Left lung (tissue), 10 donors: ENCODE data around the gene KDR. TPM values are rescaled to one million over a fixed set of nuclear protein-coding genes. Genes with fewer than 3 reads are reported as not detected.

Source experiments
- ATAC-seq: fragments of 200-7000 bp; cut with Tn5 transposase; one replicate; pipeline ENCODE4 v1.9.1; 2020; ENCODE audit warnings: moderate library complexity
- DNase-seq, 4 donors: peaks; one replicate each; pipeline ENCODE4 v3.0.0-alpha.2; 2013 to 2020
- H3K27ac ChIP-seq, 2 donors: fragments of 200-600 bp; sonication (generic) in 1 of 2; one replicate each; pipeline versions ENCODE4 v1.5.0 to v1.8.0; 2020 to 2021
- H3K27me3 ChIP-seq, 2 donors: fragments of 200-600 bp; sonication (generic) in 1 of 2; one replicate each; pipeline versions ENCODE4 v1.5.0 to v1.8.0; 2020 to 2021
- H3K36me3 ChIP-seq, 2 donors: fragments of 200-600 bp; sonication (generic) in 1 of 2; one replicate each; pipeline versions ENCODE4 v1.5.0 to v1.8.0; 2020 to 2021
- H3K4me1 ChIP-seq, 2 donors: fragments of 200-600 bp; one replicate each; pipeline ENCODE4 v1.8.0; 2021
- H3K4me3 ChIP-seq, 2 donors: fragments of 200-600 bp; sonication (generic) in 1 of 2; one replicate each; pipeline versions ENCODE4 v1.5.0 to v1.8.0; 2020 to 2021; ENCODE audit warnings: mild to moderate bottlenecking in 1 of 2
- H3K9me3 ChIP-seq, 2 donors: fragments of 200-600 bp; sonication (generic) in 1 of 2; one replicate each; pipeline versions ENCODE4 v1.5.0 to v1.8.0; 2020 to 2021
- intact Hi-C, 2 donors: fragments of 100-400 bp; cut with DNase I; formaldehyde crosslinking; loops; one replicate each; pipeline versions ENCODE4 v1.11.2 to v1.14.2; 2022
- polyA plus RNA-seq, 6 donors: library from polyadenylated mRNA; unstranded; fragments of 120-200 nt; gene quantifications; one replicate each; pipeline ENCODE4 v1.2.1, GENCODE V29; 2013; ENCODE audit not compliant: insufficient read length in 6 of 6
- total RNA-seq, 2 donors: library from RNA; stranded (reverse); fragmentation: NEBNext Ultra II Directional; extraction: Animal tissue kit (Norgen Biotek cat#: 25700); gene quantifications; one replicate each; pipeline ENCODE4 v1.2.1, GENCODE V29; 2021
- TF ChIP-seq, protein P1 (sequence below), 2 donors: fragments of 200-600 bp; sonication (generic) in 1 of 2; IDR thresholded peaks; one replicate each; pipeline versions ENCODE4 v1.5.0 to v1.8.0; 2021; ENCODE audit warnings: antibody characterized with exemption in 2 of 2
- donor health status: DM: no; HTN: yes; CAD: no.
- donor health status: DM: no; HTN: no; CAD: no.

The KDR gene
- total and polyA plus RNA-seq, 8 donors: 27.1 to 124 (median 104) TPM

DNA sequence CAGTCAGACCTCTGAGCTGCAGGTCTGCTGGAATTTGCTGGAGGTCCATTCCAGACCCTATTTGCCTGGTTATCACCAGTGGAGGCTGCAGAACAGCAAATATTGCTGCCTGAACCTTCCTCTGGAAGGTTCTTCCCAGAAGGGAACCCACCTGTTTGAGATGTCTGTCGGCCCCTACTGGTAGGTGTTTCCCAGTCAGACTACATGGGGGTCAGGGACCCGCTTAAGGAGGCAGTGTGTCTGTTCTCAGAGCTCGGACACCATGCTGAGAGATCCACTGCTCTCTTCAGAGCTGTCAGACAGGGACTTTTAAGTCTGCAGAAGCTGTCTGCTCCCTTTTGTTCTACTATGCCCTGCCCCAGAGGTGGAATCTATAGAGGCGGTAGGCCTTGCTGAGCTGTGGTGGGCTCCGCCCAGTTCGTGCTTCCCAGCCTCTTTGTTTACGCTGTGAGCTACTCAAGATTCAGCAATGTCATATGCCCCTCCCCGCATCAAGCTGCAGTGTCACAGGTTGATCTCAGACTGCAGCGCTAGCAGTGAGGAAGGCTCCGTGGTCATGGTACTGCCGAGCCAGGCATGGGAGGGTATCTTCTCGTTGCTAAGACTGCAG is 44.1 kb upstream of the KDR start:
- intact Hi-C loops: no loop called here
- H3K36me3 ChIP-seq: no peaks in the 10 kb centered on the region
- no peak overlapping the region for H3K4me3 ChIP-seq
- H3K27me3 ChIP-seq: no peaks in the 10 kb centered on the region
- ATAC-seq (peak; percentile 47), DNase-seq (no peak)
- peaks cover 3 to 5% of the 10 kb centered on the region in 2 donors for H3K4me1 ChIP-seq
- H3K27ac ChIP-seq: no peak overlapping the region
- TF ChIP-seq, protein P1, sequence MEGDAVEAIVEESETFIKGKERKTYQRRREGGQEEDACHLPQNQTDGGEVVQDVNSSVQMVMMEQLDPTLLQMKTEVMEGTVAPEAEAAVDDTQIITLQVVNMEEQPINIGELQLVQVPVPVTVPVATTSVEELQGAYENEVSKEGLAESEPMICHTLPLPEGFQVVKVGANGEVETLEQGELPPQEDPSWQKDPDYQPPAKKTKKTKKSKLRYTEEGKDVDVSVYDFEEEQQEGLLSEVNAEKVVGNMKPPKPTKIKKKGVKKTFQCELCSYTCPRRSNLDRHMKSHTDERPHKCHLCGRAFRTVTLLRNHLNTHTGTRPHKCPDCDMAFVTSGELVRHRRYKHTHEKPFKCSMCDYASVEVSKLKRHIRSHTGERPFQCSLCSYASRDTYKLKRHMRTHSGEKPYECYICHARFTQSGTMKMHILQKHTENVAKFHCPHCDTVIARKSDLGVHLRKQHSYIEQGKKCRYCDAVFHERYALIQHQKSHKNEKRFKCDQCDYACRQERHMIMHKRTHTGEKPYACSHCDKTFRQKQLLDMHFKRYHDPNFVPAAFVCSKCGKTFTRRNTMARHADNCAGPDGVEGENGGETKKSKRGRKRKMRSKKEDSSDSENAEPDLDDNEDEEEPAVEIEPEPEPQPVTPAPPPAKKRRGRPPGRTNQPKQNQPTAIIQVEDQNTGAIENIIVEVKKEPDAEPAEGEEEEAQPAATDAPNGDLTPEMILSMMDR (IDR thresholded peaks at IDR 0.05): no peak
- H3K9me3 ChIP-seq: no peaks in the 10 kb centered on the region

- intact Hi-C loops: no loop called here
- H3K9me3 ChIP-seq: no peaks in the 10 kb centered on the region
- TF ChIP-seq, protein P1 (IDR thresholded peaks at IDR 0.05): no peak
- DNase-seq (no peak), ATAC-seq (no peak)
- no peak overlapping the region for H3K4me3 ChIP-seq
- no peaks in the 10 kb centered on the region for H3K36me3 ChIP-seq
- H3K27me3 ChIP-seq: peaks cover 7 to 15% of the 10 kb centered on the region in 2 donors
- no peaks in the 10 kb centered on the region for H3K4me1 ChIP-seq
- no peak overlapping the region for H3K27ac ChIP-seq
These were observed 37.0 kb upstream of the KDR start for GRCh38 chr4:55162396-55162795.

- H3K27ac ChIP-seq: no peak overlapping the region
- intact Hi-C loops: no loop called here
- peaks cover 8 to 20% of the 10 kb centered on the region in 2 donors for H3K27me3 ChIP-seq
- no peaks in the 10 kb centered on the region for H3K9me3 ChIP-seq
- H3K4me1 ChIP-seq: no peaks in the 10 kb centered on the region
- H3K36me3 ChIP-seq: no peaks in the 10 kb centered on the region
- ATAC-seq: no peak
- no peak overlapping the region for H3K4me3 ChIP-seq
- TF ChIP-seq, protein P1 (IDR thresholded peaks at IDR 0.05): no peak
- no peak for DNase-seq
These were observed 36.3 kb upstream of the KDR start for GRCh38 chr4:55161739-55162138.

DNA sequence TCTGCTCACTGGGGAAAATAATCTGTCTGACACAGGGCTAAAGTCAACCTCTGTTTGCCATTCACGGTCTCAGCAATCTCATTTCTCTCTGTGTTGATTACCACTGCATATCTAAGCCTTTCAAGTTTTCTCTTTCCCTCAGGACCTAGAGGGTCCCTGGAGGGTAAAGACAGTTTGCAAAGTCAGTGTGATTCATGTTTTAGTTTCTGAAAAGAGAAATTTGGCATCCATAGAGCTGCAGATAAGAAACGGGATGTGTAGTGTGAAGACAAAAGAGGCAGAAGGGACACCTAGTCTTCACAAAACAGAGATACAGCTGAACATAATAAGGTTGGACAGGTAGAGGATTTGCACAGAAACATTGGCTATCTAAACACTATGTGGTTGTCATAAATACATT is 34.5 kb upstream of the KDR start:
- Histone ChIP-seq H3K4me1 (no peaks in the 10 kb centered on the region), H3K9me3 (no peaks in the 10 kb centered on the region), H3K27ac (no peak overlapping the region), H3K27me3 (peaks cover 8 to 27% of the 10 kb centered on the region in 2 donors), H3K4me3 (no peak overlapping the region), H3K36me3 (no peaks in the 10 kb centered on the region)
- ATAC-seq (no peak), DNase-seq (no peak)
- intact Hi-C loops: no loop called here
- TF ChIP-seq, protein P1 (IDR thresholded peaks at IDR 0.05): no peak

DNA sequence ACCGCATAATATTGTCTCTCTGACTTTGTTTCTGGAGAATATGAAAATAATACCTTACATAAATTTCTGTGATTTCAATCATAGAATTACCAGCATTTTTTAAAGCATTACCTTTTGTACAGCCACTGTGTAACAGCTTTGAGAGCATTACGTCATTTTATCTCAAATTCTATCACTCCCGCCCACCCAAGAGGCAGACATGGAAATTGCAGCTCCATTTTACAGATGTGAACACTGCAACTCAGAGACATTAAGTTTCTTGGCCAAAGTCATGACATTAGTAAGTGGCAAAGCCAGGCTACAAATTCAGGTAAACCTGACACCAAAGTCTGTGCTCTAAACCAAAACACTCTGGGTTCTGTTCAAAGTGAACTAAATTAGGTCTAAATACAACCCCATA is 33.6 kb upstream of the KDR start:
- TF ChIP-seq, protein P1 (IDR thresholded peaks at IDR 0.05): no peak
- H3K36me3 ChIP-seq: no peaks in the 10 kb centered on the region
- no peaks in the 10 kb centered on the region for H3K9me3 ChIP-seq
- ATAC-seq (no peak), DNase-seq (no peak)
- no peak overlapping the region for H3K4me3 ChIP-seq
- H3K27ac ChIP-seq: no peak overlapping the region
- H3K27me3 ChIP-seq: peaks cover 8 to 27% of the 10 kb centered on the region in 2 donors
- intact Hi-C loops: no loop called here
- H3K4me1 ChIP-seq: no peaks in the 10 kb centered on the region
